Neural crest cell (in vitro differentiated cells): ENCODE measurements around the gene DCTN2. TPM values are rescaled to one million over a fixed set of nuclear protein-coding genes. Genes with fewer than 3 reads are reported as not detected.

ENCODE experiments used
- DNase-seq: peaks from one replicate; pipeline ENCODE4 v3.0.0; 2021; ENCODE audit warnings: low read depth, mixed read lengths, low spot score
- H3K27ac Mint-ChIP-seq: one replicate; pipeline ENCODE4 v1.8.0; 2021; ENCODE audit warnings: mild to moderate bottlenecking, mixed read lengths; ENCODE audit not compliant: unreplicated experiment
- H3K27me3 Mint-ChIP-seq: 2 replicates; pipeline ENCODE4 v1.8.0; 2021; ENCODE audit warnings: low read depth, mild to moderate bottlenecking, mixed read lengths
- H3K36me3 Mint-ChIP-seq: 2 replicates; pipeline ENCODE4 v1.8.0; 2021; ENCODE audit warnings: low read depth, mild to moderate bottlenecking, mixed read lengths
- H3K4me1 Mint-ChIP-seq: 2 replicates; pipeline ENCODE4 v1.8.0; 2021; ENCODE audit warnings: mixed read lengths
- H3K4me3 Mint-ChIP-seq: one replicate; pipeline ENCODE4 v1.8.0; 2021; ENCODE audit warnings: mild to moderate bottlenecking, mixed read lengths
- H3K9me3 Mint-ChIP-seq: 2 replicates; pipeline ENCODE4 v1.8.0; 2021; ENCODE audit warnings: mixed read lengths
- CTCF ChIP-seq: fragments of 200-600 bp; sonication (generic); conservative IDR thresholded peaks from 2 replicates; pipeline ENCODE4 v1.5.0; 2021; ENCODE audit warnings: antibody characterized with exemption, mild to moderate bottlenecking
- microRNA-seq: library from miRNA; unstranded; fragments of <30 nt; microRNA quantifications from one replicate; pipeline ENCODE4, GENCODE V29; 2020
- total RNA-seq: library from RNA; stranded (reverse); gene quantifications from 2 replicates; pipeline ENCODE4 v1.2.1, GENCODE V29; 2021

DCTN2 gene
- total RNA-seq, 1 donor from 2014 or later: 133 TPM

GRCh38 chr12:57487055-57487596 lies 59.9 kb downstream of the DCTN2 start:
- Mint-ChIP-seq H3K27ac (peak overlapping the region; percentile 36), H3K36me3 (peaks cover 7% of the 10 kb centered on the region), H3K4me1 (peaks cover 25% of the 10 kb centered on the region), H3K4me3 (peak overlapping the region; percentile 97), H3K9me3 (no peaks in the 10 kb centered on the region), H3K27me3 (peaks cover 11% of the 10 kb centered on the region)
- no peak for DNase-seq
- TF ChIP-seq CTCF: no peak

- H3K27ac Mint-ChIP-seq: no peak overlapping the region
- peaks cover 2% of the 10 kb centered on the region for H3K36me3 Mint-ChIP-seq
- H3K9me3 Mint-ChIP-seq: no peaks in the 10 kb centered on the region
- H3K4me3 Mint-ChIP-seq: peak overlapping the region; percentile 36
- no peak for DNase-seq
- TF ChIP-seq CTCF: no peak
- H3K4me1 Mint-ChIP-seq: peaks cover 21% of the 10 kb centered on the region
- peaks cover 23% of the 10 kb centered on the region for H3K27me3 Mint-ChIP-seq
These were observed 61.3 kb downstream of the DCTN2 start for GRCh38 chr12:57485695-57486094.

DNA sequence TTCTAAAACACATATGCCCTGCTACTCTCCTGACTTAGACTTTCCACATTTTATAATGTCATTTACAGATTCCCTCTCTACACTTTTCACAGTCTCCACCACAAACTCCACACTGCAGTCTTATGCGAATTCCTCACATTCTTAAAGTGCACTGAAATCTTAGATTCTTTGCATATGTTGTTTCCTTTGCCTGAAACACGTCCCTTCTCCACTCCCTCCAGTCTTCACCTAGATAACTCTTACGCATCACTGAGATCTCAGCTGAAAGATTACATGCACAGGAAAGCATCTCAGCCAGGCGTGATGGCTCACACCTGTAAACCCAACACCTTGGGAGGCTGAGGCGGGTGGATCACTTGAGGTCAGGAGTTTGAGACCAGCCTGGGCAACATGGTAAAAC lies 63.5 kb downstream of the DCTN2 start:
- Mint-ChIP-seq H3K4me3 (no peak overlapping the region), H3K27me3 (peaks cover 45% of the 10 kb centered on the region), H3K9me3 (no peaks in the 10 kb centered on the region), H3K36me3 (no peaks in the 10 kb centered on the region), H3K4me1 (peaks cover 6% of the 10 kb centered on the region), H3K27ac (no peak overlapping the region)
- TF ChIP-seq CTCF: no peak
- DNase-seq: no peak

DNA sequence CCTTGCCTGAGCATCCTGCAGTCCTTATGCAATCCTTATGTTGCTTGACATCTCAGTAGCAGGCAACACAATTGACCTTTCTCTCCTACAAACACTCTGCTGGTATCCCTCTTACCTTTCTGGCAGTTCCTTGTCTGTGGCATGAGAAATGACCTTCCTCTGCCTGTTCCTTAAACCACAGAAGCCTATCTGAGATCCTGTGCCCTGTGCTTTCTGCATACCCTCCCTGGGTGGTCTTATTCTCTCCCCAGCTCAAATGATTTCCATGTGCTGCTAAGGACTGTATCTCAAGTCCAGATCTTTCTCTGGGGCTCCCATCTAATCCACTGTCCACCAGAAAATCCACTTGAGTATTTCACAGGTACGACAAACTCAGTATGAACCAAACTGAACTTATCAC lies 65.3 kb downstream of the DCTN2 start:
- no peak for TF ChIP-seq CTCF
- no peak for DNase-seq
- Mint-ChIP-seq H3K4me3 (no peak overlapping the region), H3K9me3 (no peaks in the 10 kb centered on the region), H3K27ac (no peak overlapping the region), H3K36me3 (no peaks in the 10 kb centered on the region), H3K4me1 (no peaks in the 10 kb centered on the region), H3K27me3 (peaks cover 63% of the 10 kb centered on the region)

Small RNAs within 50 kb of the gene (microRNA-seq; reads per million reads assigned to microRNA genes)
- gene MIR616 (3.6 reads per million), gene MIR6758 (1.8 reads per million)

Other genes starting within 250 kb of the DCTN2 start
- 57.3 and 57.5 TPM in 2 replicates for gene R3HDM2, start 116.1 kb downstream of the DCTN2 start, total RNA-seq
- 0.14 TPM in 1 of 2 replicates, not detected in the other for gene INHBC, start 112.4 kb downstream of the DCTN2 start, total RNA-seq
- gene INHBE, start 91.9 kb downstream of the DCTN2 start, total RNA-seq: 0.36 and 0.61 TPM in 2 replicates
- gene GLI1, start 87.4 kb downstream of the DCTN2 start, total RNA-seq: 0.58 and 1.3 TPM in 2 replicates
- gene ARHGAP9, start 67.3 kb downstream of the DCTN2 start, total RNA-seq: 0.56 and 1.0 TPM in 2 replicates
- 257 and 267 TPM in 2 replicates for gene MARS1, start 59.1 kb downstream of the DCTN2 start, total RNA-seq
- gene DDIT3, start 26.7 kb downstream of the DCTN2 start, total RNA-seq: 14.1 and 15.0 TPM in 2 replicates
- gene MBD6, start 24.4 kb downstream of the DCTN2 start, total RNA-seq: 90.4 and 91.3 TPM in 2 replicates
- gene KIF5A, start 2.9 kb upstream of the DCTN2 start, total RNA-seq: 16.9 and 20.8 TPM in 2 replicates
- gene PIP4K2C, start 44.0 kb upstream of the DCTN2 start, total RNA-seq: 15.9 and 17.3 TPM in 2 replicates
- gene DTX3, start 57.6 kb upstream of the DCTN2 start, total RNA-seq: 74.7 and 75.6 TPM in 2 replicates
- 41.2 and 43.8 TPM in 2 replicates for gene ARHGEF25, start 64.2 kb upstream of the DCTN2 start, total RNA-seq
- gene B4GALNT1, start 86.0 kb upstream of the DCTN2 start, total RNA-seq: 18.6 and 19.5 TPM in 2 replicates
- gene OS9, start 146.9 kb upstream of the DCTN2 start, total RNA-seq: 123 and 135 TPM in 2 replicates
- 3.9 and 4.1 TPM in 2 replicates for gene AGAP2, start 191.6 kb upstream of the DCTN2 start, total RNA-seq
- 23.5 and 26.9 TPM in 2 replicates for gene TSPAN31, start 197.8 kb upstream of the DCTN2 start, total RNA-seq
- gene CDK4, start 205.1 kb upstream of the DCTN2 start, total RNA-seq: 332 and 333 TPM in 2 replicates
- gene MARCHF9, start 207.9 kb upstream of the DCTN2 start, total RNA-seq: 16.7 and 18.8 TPM in 2 replicates
- 3.2 and 4.2 TPM in 2 replicates for gene CYP27B1, start 219.9 kb upstream of the DCTN2 start, total RNA-seq
- 37.8 and 40.5 TPM in 2 replicates for gene METTL1, start 224.9 kb upstream of the DCTN2 start, total RNA-seq
- 4.5 and 5.6 TPM in 2 replicates for gene EEF1AKMT3, start 225.4 kb upstream of the DCTN2 start, total RNA-seq
- 31.7 and 32.3 TPM in 2 replicates for gene TSFM, start 235.6 kb upstream of the DCTN2 start, total RNA-seq